Measurements from ENCODE around the gene RBM26.

- TF ChIP-seq CTCF (IDR thresholded peaks at IDR 0.05; ENCODE audit: insufficient read depth, low read depth, low read length) (no peak), EZH2 (IDR thresholded peaks at IDR 0.05; ENCODE audit: insufficient read depth, low read length) (no peak)
These were observed 3.4 kb downstream of the RBM26 start for GRCh38 chr13:79402679-79403078.

Data from astrocyte (in vitro differentiated cells and primary cell).